Esophagus muscularis mucosa (tissue), 4 donors: Measurements from ENCODE around the gene TSGA10. TPM values are rescaled to one million over a fixed set of nuclear protein-coding genes. Genes with fewer than 3 reads are reported as not detected.
"Not testable (repeated sequence)": the region's sequence is repeated elsewhere in the genome, so short reads cannot be mapped to it uniquely, and the experiment has no call there.

Experiments used
- DNase-seq: peaks from one replicate; pipeline ENCODE4 v3.0.0-alpha.2; 2017; ENCODE audit errors: extremely low spot score
- H3K27ac ChIP-seq, 4 donors: fragments of 200-600 bp; sonication (generic); replicated peaks in 1 of 4; 1 replicate in 3 of 4; 2 replicates in 1 of 4; pipeline ENCODE4 v1.5.1; 2016 to 2019; ENCODE audit warnings: mild to moderate bottlenecking in 1 of 4
- H3K27me3 ChIP-seq, 4 donors: fragments of 200-600 bp; sonication (generic); one replicate each; pipeline versions ENCODE4 v1.5.1 to v1.6.0; 2016 to 2019
- H3K36me3 ChIP-seq, 4 donors: fragments of 200-600 bp; sonication (generic); one replicate each; pipeline ENCODE4 v1.5.1; 2016 to 2019
- H3K4me1 ChIP-seq, 4 donors: fragments of 200-600 bp; sonication (generic); one replicate each; pipeline ENCODE4 v1.5.1; 2016 to 2019
- H3K4me3 ChIP-seq, 4 donors: fragments of 200-600 bp; sonication (generic); 1 replicate in 2 of 4; 2 replicates in 2 of 4; pipeline ENCODE4 v1.5.1; 2016 to 2019; ENCODE audit warnings: mild to moderate bottlenecking in 4 of 4, moderate library complexity in 1 of 4
- H3K9me3 ChIP-seq, 4 donors: fragments of 200-600 bp; sonication (generic); 1 replicate in 3 of 4; 2 replicates in 1 of 4; pipeline ENCODE4 v1.5.1; 2016 to 2019
- EP300 ChIP-seq: sonication (generic); formaldehyde crosslinking; IDR thresholded peaks from one replicate; pipeline ENCODE4 v1.6.1; 2017; ENCODE audit warnings: antibody characterized with exemption
- POLR2A ChIP-seq: fragments of 450-650 bp; IDR thresholded peaks from one replicate; pipeline ENCODE4 v1.6.1; 2017; ENCODE audit warnings: antibody characterized with exemption, moderate library complexity, mild to moderate bottlenecking, low read depth
- POLR2AphosphoS5 ChIP-seq, 2 donors: sonication (generic); formaldehyde crosslinking; IDR thresholded peaks; one replicate each; pipeline ENCODE4 v1.6.1; 2017; ENCODE audit warnings: antibody characterized with exemption in 2 of 2
- WGBS: methylation state at CpG from one replicate; pipeline ENCODE4 v1.1.5; 2018; 5-methylcytosine and 5-hydroxymethylcytosine counted together
- intact Hi-C: fragments of 100-400 bp; cut with DNase I; formaldehyde crosslinking; loops from one replicate; pipeline ENCODE4 v1.15.1; 2023
- total RNA-seq, 4 donors: library from RNA; depleted of rRNA; stranded (reverse); fragments of >200 nt; gene quantifications; one replicate each; pipeline versions ENCODE4 v1.1.0 to v1.2.1, GENCODE V29; 2016
- TF ChIP-seq, protein P1 (sequence below), 3 experiments: fragments of 200-600 bp in 2 of 3; fragments of 450-650 bp in 1 of 3; sonication (generic) in 2 of 3; IDR thresholded peaks; one replicate each; pipeline ENCODE4 v1.5.1; 2017 to 2019; ENCODE audit warnings: antibody characterized with exemption in 3 of 3, mild to moderate bottlenecking in 2 of 3, moderate library complexity in 1 of 3

The TSGA10 gene
- total RNA-seq, 4 donors from 2014 or later, result 1.1 to 4.4 (median 2.0) TPM

DNA sequence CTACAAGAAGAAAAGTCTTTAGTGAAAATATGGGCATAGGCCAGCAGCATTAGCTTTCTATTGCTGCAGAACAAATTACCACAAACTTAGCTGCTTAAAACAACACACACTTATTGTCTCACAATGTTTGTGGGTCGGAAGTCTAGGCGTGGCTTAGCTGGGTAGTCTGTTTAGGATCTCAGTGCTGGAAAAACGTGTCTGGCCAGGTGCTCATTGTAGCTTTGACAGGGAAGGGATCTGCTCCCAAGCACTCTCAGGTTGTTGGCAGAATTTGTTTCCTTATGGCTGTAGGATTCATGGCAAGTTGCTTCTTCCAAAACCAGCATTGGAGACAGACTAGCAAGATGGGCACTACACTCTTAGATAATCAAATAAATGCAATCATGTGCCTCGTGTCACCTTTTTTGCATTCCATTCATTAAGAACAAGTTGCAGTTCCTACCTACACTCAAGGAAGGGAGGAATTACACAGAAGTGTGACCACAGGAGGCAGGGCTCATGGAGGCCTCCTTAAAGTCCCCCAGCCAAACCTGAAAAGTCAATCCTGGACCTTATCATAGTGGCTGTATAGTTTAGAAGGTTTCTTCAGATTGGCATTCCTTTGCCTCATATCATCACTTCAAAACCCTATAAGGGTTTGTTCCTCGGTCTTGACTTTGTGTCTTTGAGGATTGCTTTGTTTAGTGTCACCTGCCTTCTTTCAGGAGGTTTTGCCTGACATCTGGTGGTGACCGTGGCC, 43.5 kb upstream of the TSGA10 start:
- Histone ChIP-seq H3K27ac (no peak overlapping the region), H3K9me3 (no peaks in the 10 kb centered on the region), H3K27me3 (no peaks in the 10 kb centered on the region), H3K36me3 (peaks cover 29 to 63% (median 42%) of the 10 kb centered on the region in 4 donors), H3K4me3 (no peak overlapping the region), H3K4me1 (no peaks in the 10 kb centered on the region)
- intact Hi-C loops, result no loop called here
- no peak for DNase-seq
- WGBS, result 91% methylated on average over 6 of the region's 6 CpGs
- TF ChIP-seq, protein P1, sequence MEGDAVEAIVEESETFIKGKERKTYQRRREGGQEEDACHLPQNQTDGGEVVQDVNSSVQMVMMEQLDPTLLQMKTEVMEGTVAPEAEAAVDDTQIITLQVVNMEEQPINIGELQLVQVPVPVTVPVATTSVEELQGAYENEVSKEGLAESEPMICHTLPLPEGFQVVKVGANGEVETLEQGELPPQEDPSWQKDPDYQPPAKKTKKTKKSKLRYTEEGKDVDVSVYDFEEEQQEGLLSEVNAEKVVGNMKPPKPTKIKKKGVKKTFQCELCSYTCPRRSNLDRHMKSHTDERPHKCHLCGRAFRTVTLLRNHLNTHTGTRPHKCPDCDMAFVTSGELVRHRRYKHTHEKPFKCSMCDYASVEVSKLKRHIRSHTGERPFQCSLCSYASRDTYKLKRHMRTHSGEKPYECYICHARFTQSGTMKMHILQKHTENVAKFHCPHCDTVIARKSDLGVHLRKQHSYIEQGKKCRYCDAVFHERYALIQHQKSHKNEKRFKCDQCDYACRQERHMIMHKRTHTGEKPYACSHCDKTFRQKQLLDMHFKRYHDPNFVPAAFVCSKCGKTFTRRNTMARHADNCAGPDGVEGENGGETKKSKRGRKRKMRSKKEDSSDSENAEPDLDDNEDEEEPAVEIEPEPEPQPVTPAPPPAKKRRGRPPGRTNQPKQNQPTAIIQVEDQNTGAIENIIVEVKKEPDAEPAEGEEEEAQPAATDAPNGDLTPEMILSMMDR (IDR thresholded peaks at IDR 0.05), result no peak
- TF ChIP-seq POLR2AphosphoS5 (IDR thresholded peaks at IDR 0.05), result no peak
- no peak for TF ChIP-seq EP300
- no peak for TF ChIP-seq POLR2A

DNA sequence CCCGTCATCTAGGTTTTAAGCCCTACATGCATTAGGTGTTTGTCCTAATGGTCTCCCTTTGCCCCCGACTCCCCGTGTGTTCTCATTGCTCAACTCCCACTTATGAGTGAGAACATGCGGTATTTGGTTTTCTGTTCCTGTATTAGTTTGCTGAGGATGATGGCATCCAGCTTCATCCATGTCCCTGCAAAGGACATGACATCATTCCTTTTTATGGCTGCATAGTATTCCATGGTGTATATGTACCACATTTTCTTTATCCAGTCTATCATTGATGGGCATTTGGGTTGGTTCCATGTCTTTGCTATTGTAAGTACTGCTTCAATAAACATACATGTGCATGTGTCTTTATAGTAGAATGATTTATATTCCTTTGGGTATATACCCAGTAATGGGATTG, 37.6 kb upstream of the TSGA10 start:
- H3K27me3 ChIP-seq, H3K9me3 ChIP-seq, H3K4me1 ChIP-seq, H3K27ac ChIP-seq, DNase-seq, H3K4me3 ChIP-seq, intact Hi-C loops: not testable (repeated sequence)
- H3K36me3 ChIP-seq, result peaks cover 31 to 95% (median 67%) of the 10 kb centered on the region in 4 donors
- 99% methylated on average over 4 of the region's 4 CpGs for WGBS

DNA sequence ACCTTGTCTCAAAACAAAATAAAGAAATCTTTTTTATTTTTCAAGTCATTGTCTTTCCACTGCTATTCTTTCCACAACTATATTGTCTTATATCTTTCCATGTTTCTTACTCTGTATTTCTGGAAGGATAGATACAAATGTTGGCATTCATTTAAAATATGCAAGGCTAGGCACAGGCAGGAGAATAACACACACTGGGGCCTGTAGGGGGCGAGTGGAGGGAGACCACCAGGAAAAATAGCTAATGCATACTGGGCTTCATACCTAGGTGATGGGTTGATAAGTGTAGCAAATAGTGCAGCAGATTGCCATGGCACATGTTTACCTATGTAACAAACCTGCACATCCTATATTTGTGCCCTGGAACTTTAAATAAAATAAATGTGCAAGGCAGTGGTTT, 35.8 kb upstream of the TSGA10 start:
- H3K27ac ChIP-seq, result no peak overlapping the region
- no peak for TF ChIP-seq POLR2AphosphoS5 (IDR thresholded peaks at IDR 0.05)
- no peak for TF ChIP-seq POLR2A
- TF ChIP-seq, protein P1 (IDR thresholded peaks at IDR 0.05), result no peak
- no peak for TF ChIP-seq EP300
- no peaks in the 10 kb centered on the region for H3K27me3 ChIP-seq
- H3K4me1 ChIP-seq, result no peaks in the 10 kb centered on the region
- 86% methylated on average over 1 of the region's 1 CpG for WGBS
- peaks cover 13 to 85% (median 55%) of the 10 kb centered on the region in 4 donors for H3K36me3 ChIP-seq
- no peaks in the 10 kb centered on the region for H3K9me3 ChIP-seq
- H3K4me3 ChIP-seq, result no peak overlapping the region
- DNase-seq, result no peak
- intact Hi-C loops, result no loop called here

DNA sequence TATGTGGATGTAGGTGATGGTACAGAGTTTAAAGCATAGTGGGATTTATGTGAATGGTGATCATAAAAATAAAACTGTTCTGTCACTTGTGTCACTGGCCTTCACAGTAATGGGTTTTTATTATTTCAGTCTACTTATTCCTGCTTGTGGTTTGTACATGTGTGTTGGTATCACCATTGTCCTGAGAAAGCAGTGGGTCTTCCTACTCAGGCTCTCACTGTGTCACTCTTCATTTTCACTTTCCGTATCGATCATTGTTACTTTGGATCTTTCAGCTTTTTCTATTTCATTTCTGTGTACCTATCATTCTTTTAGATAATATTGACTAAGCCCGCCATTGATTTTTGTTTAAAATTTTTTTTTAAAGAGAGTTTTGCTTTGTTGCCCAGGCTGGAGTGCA, 33.6 kb upstream of the TSGA10 start:
- H3K27ac ChIP-seq, result no peak overlapping the region
- peaks cover 0 to 7% (median 2%) of the 10 kb centered on the region in 4 donors for H3K4me1 ChIP-seq
- WGBS, result 95% methylated on average over 3 of the region's 3 CpGs
- peaks cover 6 to 65% (median 44%) of the 10 kb centered on the region in 4 donors for H3K36me3 ChIP-seq
- intact Hi-C loops, result no loop called here
- no peak for DNase-seq
- TF ChIP-seq POLR2AphosphoS5 (IDR thresholded peaks at IDR 0.05), result no peak
- H3K4me3 ChIP-seq, result no peak overlapping the region
- H3K27me3 ChIP-seq, result no peaks in the 10 kb centered on the region
- H3K9me3 ChIP-seq, result no peaks in the 10 kb centered on the region

DNA sequence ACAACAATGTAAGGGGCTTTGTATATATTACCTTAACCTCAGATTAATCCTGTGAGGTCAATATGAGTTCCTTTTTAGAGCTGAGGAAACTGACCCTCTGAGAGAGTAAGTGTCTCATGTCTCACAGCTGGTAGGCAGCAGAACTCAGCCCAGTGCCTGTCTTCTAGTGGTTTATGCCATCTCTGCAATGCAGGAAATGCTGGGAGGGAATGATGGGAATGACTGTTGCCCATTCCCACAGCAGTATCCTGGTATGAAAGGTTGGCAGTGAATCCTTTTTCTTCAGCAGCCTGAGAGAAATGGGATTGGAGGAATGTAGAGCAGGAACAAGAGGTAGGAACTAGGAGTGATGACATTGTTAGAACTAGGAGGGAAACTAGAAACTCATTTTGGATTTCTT, 32.3 kb upstream of the TSGA10 start:
- no peak overlapping the region for H3K27ac ChIP-seq
- peaks cover 4 to 51% (median 35%) of the 10 kb centered on the region in 4 donors for H3K36me3 ChIP-seq
- H3K9me3 ChIP-seq, result no peaks in the 10 kb centered on the region
- TF ChIP-seq POLR2AphosphoS5 (IDR thresholded peaks at IDR 0.05) (no peak), POLR2A (no peak), EP300 (no peak)
- TF ChIP-seq, protein P1 (IDR thresholded peaks at IDR 0.05), result no peak
- no peak overlapping the region for H3K4me3 ChIP-seq
- peaks cover 5 to 20% (median 13%) of the 10 kb centered on the region in 4 donors for H3K4me1 ChIP-seq
- H3K27me3 ChIP-seq, result no peaks in the 10 kb centered on the region
- intact Hi-C loops, result no loop called here
- no peak for DNase-seq
